Measurements from ENCODE around the gene SAMD4A.
"Not testable (repeated sequence)": the region's sequence is repeated elsewhere in the genome, so short reads cannot be mapped to it uniquely, and the experiment has no call there.

Gene SAMD4A

GRCh38 chr14:54784060-54784459, 217.1 kb downstream of the SAMD4A start:
- no peak for DNase-seq (ENCODE audit: low spot score)

GRCh38 chr14:54784657-54785056, 217.7 kb downstream of the SAMD4A start:
- no peak for DNase-seq (ENCODE audit: low spot score)

- DNase-seq (ENCODE audit: low spot score), result no peak
Observed at GRCh38 chr14:54785136-54785777, 218.3 kb downstream of the SAMD4A start.

GRCh38 chr14:54785778-54786770, 219.1 kb downstream of the SAMD4A start:
- no peak for DNase-seq (ENCODE audit: low spot score)

GRCh38 chr14:54786838-54787237, 219.9 kb downstream of the SAMD4A start:
- DNase-seq (ENCODE audit: low spot score), result no peak

GRCh38 chr14:54787261-54787660, 220.3 kb downstream of the SAMD4A start:
- DNase-seq (ENCODE audit: low spot score), result no peak

- no peak for DNase-seq (ENCODE audit: low spot score)
Observed at GRCh38 chr14:54788701-54789100, 221.8 kb downstream of the SAMD4A start.

GRCh38 chr14:54789166-54789565, 222.2 kb downstream of the SAMD4A start:
- no peak for DNase-seq (ENCODE audit: low spot score)

- DNase-seq (ENCODE audit: low spot score), result no peak
Observed at GRCh38 chr14:54789781-54790480, 223.0 kb downstream of the SAMD4A start.

- no peak for DNase-seq (ENCODE audit: low spot score)
Observed at GRCh38 chr14:54791001-54791400, 224.1 kb downstream of the SAMD4A start.

GRCh38 chr14:54792288-54792687, 225.4 kb downstream of the SAMD4A start:
- no peak for DNase-seq (ENCODE audit: low spot score)

GRCh38 chr14:54794159-54794558, 227.2 kb downstream of the SAMD4A start:
- DNase-seq (ENCODE audit: low spot score), result no peak

GRCh38 chr14:54794796-54795195, 227.9 kb downstream of the SAMD4A start:
- DNase-seq (ENCODE audit: low spot score), result no peak

- DNase-seq (ENCODE audit: low spot score), result no peak
Observed at GRCh38 chr14:54796961-54797360, 230.0 kb downstream of the SAMD4A start.

- DNase-seq (ENCODE audit: low spot score), result no peak
Observed at GRCh38 chr14:54797556-54797955, 230.6 kb downstream of the SAMD4A start.

GRCh38 chr14:54797986-54798385, 231.1 kb downstream of the SAMD4A start:
- DNase-seq (ENCODE audit: low spot score), result no peak

- DNase-seq (ENCODE audit: low spot score), result no peak
Observed at GRCh38 chr14:54798465-54799124, 231.7 kb downstream of the SAMD4A start.

GRCh38 chr14:54801482-54801881, 234.6 kb downstream of the SAMD4A start:
- not testable (repeated sequence) for DNase-seq (ENCODE audit: low spot score)

GRCh38 chr14:54803396-54803795, 236.5 kb downstream of the SAMD4A start:
- DNase-seq (ENCODE audit: low spot score), result no peak

- DNase-seq (ENCODE audit: low spot score), result no peak
Observed at GRCh38 chr14:54803926-54804537, 237.1 kb downstream of the SAMD4A start.

GRCh38 chr14:54804538-54805041, 237.7 kb downstream of the SAMD4A start:
- DNase-seq (ENCODE audit: low spot score), result no peak
